Measurements from ENCODE around the gene BCAP29. TPM values are rescaled to one million over a fixed set of nuclear protein-coding genes. Genes with fewer than 3 reads are reported as not detected.

The BCAP29 gene
- total RNA-seq, 1 experiment from 2014 or later = 43.2 TPM

DNA sequence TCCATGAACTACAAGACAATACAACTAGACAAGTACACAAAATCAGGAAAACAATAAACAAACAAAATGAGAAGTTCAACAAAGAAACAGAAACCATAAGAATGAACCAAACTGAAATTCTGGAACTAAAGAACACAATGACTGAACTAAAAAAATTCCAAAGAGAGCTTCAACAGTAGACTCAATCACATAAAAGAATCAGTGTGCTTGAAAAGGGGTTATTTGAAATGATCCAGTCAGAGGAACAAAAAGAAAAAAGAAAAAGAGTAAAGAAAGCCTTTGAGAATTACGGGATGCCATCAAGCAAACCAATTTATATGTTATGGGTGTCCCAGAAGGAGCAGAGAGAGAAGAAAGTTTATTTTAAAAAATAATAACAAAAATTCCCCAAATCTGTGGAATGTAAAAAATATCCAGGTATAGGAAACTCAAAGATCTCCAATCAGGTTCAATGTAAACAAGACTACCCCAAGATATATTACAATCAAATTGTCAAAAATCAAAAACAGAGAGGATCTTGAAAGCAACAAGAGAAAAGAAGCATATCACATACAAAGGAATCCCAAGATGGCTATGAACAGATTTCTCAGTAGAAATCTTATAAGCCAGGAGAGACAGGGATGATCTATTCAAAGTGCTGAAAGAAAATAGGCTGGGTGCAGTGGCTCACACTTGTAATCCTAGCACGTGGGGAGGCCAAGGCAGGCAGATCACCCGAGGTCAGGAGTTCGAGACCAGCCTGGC lies 35.0 kb upstream of the BCAP29 start:
- H3K9me3 ChIP-seq (ENCODE audit: control insufficient read depth in 1 of 2, insufficient read depth in 1 of 2, low read depth in 1 of 2, low read length in 2 of 2) = no peaks in the 10 kb centered on the region
- H2AFZ ChIP-seq (ENCODE audit: low read depth, low read length, poor library complexity, severe bottlenecking) = no peak overlapping the region
- ATAC-seq = no peak
- no peak overlapping the region for H3K4me3 ChIP-seq (replicated peaks in 1 of 2; ENCODE audit: low read depth in 1 of 2, low read length in 2 of 2)
- CTCF ChIA-PET = no interaction called here
- H3K4me1 ChIP-seq (ENCODE audit: control insufficient read depth in 1 of 2, insufficient read depth in 2 of 2, low read length in 2 of 2) = no peaks in the 10 kb centered on the region
- no peak overlapping the region for H3K4me2 ChIP-seq (ENCODE audit: low read length)
- DNase-seq (ENCODE audit: low read depth, low spot score) = no peak
- RAD21 ChIA-PET (ENCODE audit: low non-redundant PET in 1 of 2, low total read pairs in 2 of 2, uncharacterized antibody in 2 of 2, unreplicated experiment in 2 of 2) = no interaction called here
- no peaks in the 10 kb centered on the region for H4K20me1 ChIP-seq (ENCODE audit: insufficient read depth)
- peaks cover 7% of the 10 kb centered on the region for H3K79me2 ChIP-seq (ENCODE audit: insufficient read depth, low read length)
- H3K9ac ChIP-seq (ENCODE audit: low read length) = no peak overlapping the region
- H3K9me2 ChIP-seq (ENCODE audit: insufficient read depth) = no peaks in the 10 kb centered on the region
- H3K27me3 ChIP-seq (ENCODE audit: insufficient read depth, low read length) = no peaks in the 10 kb centered on the region
- intact Hi-C loops (cut with micrococcal nuclease) = no loop called here
- H3K27ac ChIP-seq (ENCODE audit: low read depth, low read length) = no peak overlapping the region
- TF ChIP-seq CBX3 (IDR thresholded peaks at IDR 0.05; ENCODE audit: low read depth) (0 out of 2 replicates have a peak, but pooled peaks have one; percentile 22), ZFX (IDR thresholded peaks at IDR 0.05) (no peak)
- POLR2A ChIA-PET = no interaction called here
- no TSS peak for BruUV-seq (replicated peaks)
- peaks cover 0 to 4% of the 10 kb centered on the region in 2 experiments; a peak in 2 of 4 replicates for H3K36me3 ChIP-seq (ENCODE audit: control insufficient read depth in 1 of 2, insufficient read depth in 2 of 2, low read length in 2 of 2)

DNA sequence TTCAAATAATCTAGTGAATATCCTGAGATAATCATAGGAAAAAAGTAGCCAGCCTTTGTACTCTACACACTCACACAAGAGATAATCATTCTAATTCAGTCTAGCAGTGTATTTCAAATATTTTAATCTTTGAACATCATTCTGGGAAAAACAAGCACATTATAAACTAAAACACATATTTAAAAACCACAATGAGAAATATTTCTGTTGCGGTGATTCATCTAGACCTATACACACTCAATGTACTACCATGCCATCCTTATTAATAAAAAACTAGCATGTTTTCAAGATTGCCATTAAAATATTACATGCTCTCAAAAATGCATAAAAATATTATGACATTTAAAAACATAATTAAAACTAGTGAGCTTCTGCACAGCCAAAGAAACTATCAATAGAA lies 28.1 kb upstream of the BCAP29 start:
- H3K9me3 ChIP-seq (ENCODE audit: control insufficient read depth in 1 of 2, insufficient read depth in 1 of 2, low read depth in 1 of 2, low read length in 2 of 2) = no peaks in the 10 kb centered on the region
- H3K9ac ChIP-seq (ENCODE audit: low read length) = no peak overlapping the region
- H3K27ac ChIP-seq (ENCODE audit: low read depth, low read length) = no peak overlapping the region
- DNase-seq (ENCODE audit: low read depth, low spot score) (no peak), ATAC-seq (no peak)
- BruUV-seq (replicated peaks) = no TSS peak
- no peak overlapping the region for H3K4me3 ChIP-seq (replicated peaks in 1 of 2; ENCODE audit: low read depth in 1 of 2, low read length in 2 of 2)
- ChIA-PET POLR2A (no interaction called here), RAD21 (ENCODE audit: low non-redundant PET in 1 of 2, low total read pairs in 2 of 2, uncharacterized antibody in 2 of 2, unreplicated experiment in 2 of 2) (no interaction called here), CTCF (no interaction called here)
- H3K4me2 ChIP-seq (ENCODE audit: low read length) = no peak overlapping the region
- H2AFZ ChIP-seq (ENCODE audit: low read depth, low read length, poor library complexity, severe bottlenecking) = no peak overlapping the region
- H3K9me2 ChIP-seq (ENCODE audit: insufficient read depth) = no peaks in the 10 kb centered on the region
- no peaks in the 10 kb centered on the region for H3K4me1 ChIP-seq (ENCODE audit: control insufficient read depth in 1 of 2, insufficient read depth in 2 of 2, low read length in 2 of 2)
- no peaks in the 10 kb centered on the region for H3K79me2 ChIP-seq (ENCODE audit: insufficient read depth, low read length)
- intact Hi-C loops (cut with micrococcal nuclease) = no loop called here
- H4K20me1 ChIP-seq (ENCODE audit: insufficient read depth) = no peaks in the 10 kb centered on the region
- peaks cover 5 to 6% of the 10 kb centered on the region in 2 experiments; a peak in 2 of 4 replicates for H3K36me3 ChIP-seq (ENCODE audit: control insufficient read depth in 1 of 2, insufficient read depth in 2 of 2, low read length in 2 of 2)
- H3K27me3 ChIP-seq (ENCODE audit: insufficient read depth, low read length) = no peaks in the 10 kb centered on the region
- TF ChIP-seq EZH2phosphoT487 (IDR thresholded peaks at IDR 0.05; ENCODE audit: borderline replicate concordance) (no peak), SP1 (IDR thresholded peaks at IDR 0.05; ENCODE audit: low read depth) (no peak), ZFX (IDR thresholded peaks at IDR 0.05) (no peak), JUND (IDR thresholded peaks at IDR 0.05) (no peak), POLR2AphosphoS5 (IDR thresholded peaks at IDR 0.05; ENCODE audit: low read depth, low read length) (no peak), CEBPB (IDR thresholded peaks at IDR 0.05; ENCODE audit: low read depth) (no peak), CBX3 (IDR thresholded peaks at IDR 0.05; ENCODE audit: low read depth) (no peak), EGR1 (IDR thresholded peaks at IDR 0.05; ENCODE audit: low read depth) (no peak), ELF1 (IDR thresholded peaks at IDR 0.05; ENCODE audit: borderline replicate concordance, low read depth) (no peak)
- TF ChIP-seq, protein P1, sequence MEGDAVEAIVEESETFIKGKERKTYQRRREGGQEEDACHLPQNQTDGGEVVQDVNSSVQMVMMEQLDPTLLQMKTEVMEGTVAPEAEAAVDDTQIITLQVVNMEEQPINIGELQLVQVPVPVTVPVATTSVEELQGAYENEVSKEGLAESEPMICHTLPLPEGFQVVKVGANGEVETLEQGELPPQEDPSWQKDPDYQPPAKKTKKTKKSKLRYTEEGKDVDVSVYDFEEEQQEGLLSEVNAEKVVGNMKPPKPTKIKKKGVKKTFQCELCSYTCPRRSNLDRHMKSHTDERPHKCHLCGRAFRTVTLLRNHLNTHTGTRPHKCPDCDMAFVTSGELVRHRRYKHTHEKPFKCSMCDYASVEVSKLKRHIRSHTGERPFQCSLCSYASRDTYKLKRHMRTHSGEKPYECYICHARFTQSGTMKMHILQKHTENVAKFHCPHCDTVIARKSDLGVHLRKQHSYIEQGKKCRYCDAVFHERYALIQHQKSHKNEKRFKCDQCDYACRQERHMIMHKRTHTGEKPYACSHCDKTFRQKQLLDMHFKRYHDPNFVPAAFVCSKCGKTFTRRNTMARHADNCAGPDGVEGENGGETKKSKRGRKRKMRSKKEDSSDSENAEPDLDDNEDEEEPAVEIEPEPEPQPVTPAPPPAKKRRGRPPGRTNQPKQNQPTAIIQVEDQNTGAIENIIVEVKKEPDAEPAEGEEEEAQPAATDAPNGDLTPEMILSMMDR (IDR thresholded peaks at IDR 0.05 in 2 of 3, conservative IDR thresholded peaks at IDR 0.05 in 1 of 3; ENCODE audit: borderline replicate concordance in 1 of 3, insufficient read depth in 1 of 3, low read depth in 2 of 3, low read length in 2 of 3) = no peak
- TF ChIP-seq, protein P2, sequence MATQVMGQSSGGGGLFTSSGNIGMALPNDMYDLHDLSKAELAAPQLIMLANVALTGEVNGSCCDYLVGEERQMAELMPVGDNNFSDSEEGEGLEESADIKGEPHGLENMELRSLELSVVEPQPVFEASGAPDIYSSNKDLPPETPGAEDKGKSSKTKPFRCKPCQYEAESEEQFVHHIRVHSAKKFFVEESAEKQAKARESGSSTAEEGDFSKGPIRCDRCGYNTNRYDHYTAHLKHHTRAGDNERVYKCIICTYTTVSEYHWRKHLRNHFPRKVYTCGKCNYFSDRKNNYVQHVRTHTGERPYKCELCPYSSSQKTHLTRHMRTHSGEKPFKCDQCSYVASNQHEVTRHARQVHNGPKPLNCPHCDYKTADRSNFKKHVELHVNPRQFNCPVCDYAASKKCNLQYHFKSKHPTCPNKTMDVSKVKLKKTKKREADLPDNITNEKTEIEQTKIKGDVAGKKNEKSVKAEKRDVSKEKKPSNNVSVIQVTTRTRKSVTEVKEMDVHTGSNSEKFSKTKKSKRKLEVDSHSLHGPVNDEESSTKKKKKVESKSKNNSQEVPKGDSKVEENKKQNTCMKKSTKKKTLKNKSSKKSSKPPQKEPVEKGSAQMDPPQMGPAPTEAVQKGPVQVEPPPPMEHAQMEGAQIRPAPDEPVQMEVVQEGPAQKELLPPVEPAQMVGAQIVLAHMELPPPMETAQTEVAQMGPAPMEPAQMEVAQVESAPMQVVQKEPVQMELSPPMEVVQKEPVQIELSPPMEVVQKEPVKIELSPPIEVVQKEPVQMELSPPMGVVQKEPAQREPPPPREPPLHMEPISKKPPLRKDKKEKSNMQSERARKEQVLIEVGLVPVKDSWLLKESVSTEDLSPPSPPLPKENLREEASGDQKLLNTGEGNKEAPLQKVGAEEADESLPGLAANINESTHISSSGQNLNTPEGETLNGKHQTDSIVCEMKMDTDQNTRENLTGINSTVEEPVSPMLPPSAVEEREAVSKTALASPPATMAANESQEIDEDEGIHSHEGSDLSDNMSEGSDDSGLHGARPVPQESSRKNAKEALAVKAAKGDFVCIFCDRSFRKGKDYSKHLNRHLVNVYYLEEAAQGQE (IDR thresholded peaks at IDR 0.05; ENCODE audit: low read depth) = no peak
- TF ChIP-seq, protein P3, sequence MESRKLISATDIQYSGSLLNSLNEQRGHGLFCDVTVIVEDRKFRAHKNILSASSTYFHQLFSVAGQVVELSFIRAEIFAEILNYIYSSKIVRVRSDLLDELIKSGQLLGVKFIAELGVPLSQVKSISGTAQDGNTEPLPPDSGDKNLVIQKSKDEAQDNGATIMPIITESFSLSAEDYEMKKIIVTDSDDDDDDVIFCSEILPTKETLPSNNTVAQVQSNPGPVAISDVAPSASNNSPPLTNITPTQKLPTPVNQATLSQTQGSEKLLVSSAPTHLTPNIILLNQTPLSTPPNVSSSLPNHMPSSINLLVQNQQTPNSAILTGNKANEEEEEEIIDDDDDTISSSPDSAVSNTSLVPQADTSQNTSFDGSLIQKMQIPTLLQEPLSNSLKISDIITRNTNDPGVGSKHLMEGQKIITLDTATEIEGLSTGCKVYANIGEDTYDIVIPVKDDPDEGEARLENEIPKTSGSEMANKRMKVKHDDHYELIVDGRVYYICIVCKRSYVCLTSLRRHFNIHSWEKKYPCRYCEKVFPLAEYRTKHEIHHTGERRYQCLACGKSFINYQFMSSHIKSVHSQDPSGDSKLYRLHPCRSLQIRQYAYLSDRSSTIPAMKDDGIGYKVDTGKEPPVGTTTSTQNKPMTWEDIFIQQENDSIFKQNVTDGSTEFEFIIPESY (IDR thresholded peaks at IDR 0.05; ENCODE audit: extremely low read depth, insufficient replicate concordance, low read length) = no peak
